Peyer's patch (tissue), 4 donors: ENCODE results near the gene CAPN5.

Source experiments
- POLR2A ChIP-seq, 2 donors: fragments of 450-650 bp; IDR thresholded peaks; one replicate each; pipeline ENCODE4 v1.5.1; 2017; ENCODE audit warnings: antibody characterized with exemption in 2 of 2, mild to moderate bottlenecking in 2 of 2, moderate library complexity in 2 of 2
- TF ChIP-seq, protein P1 (sequence below), 6 experiments: fragments of 450-650 bp in 4 of 6; fragments of 200-600 bp in 2 of 6; sonication (generic) in 1 of 6; IDR thresholded peaks; one replicate each; pipeline ENCODE4 v1.5.1; 2017 to 2019; ENCODE audit warnings: antibody characterized with exemption in 6 of 6, mild to moderate bottlenecking in 3 of 6, moderate library complexity in 1 of 6

GRCh38 chr11:77106321-77106720 lies 39.5 kb downstream of the CAPN5 start:
- TF ChIP-seq POLR2A (IDR thresholded peaks at IDR 0.05): no peak
- TF ChIP-seq, protein P1, sequence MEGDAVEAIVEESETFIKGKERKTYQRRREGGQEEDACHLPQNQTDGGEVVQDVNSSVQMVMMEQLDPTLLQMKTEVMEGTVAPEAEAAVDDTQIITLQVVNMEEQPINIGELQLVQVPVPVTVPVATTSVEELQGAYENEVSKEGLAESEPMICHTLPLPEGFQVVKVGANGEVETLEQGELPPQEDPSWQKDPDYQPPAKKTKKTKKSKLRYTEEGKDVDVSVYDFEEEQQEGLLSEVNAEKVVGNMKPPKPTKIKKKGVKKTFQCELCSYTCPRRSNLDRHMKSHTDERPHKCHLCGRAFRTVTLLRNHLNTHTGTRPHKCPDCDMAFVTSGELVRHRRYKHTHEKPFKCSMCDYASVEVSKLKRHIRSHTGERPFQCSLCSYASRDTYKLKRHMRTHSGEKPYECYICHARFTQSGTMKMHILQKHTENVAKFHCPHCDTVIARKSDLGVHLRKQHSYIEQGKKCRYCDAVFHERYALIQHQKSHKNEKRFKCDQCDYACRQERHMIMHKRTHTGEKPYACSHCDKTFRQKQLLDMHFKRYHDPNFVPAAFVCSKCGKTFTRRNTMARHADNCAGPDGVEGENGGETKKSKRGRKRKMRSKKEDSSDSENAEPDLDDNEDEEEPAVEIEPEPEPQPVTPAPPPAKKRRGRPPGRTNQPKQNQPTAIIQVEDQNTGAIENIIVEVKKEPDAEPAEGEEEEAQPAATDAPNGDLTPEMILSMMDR (IDR thresholded peaks at IDR 0.05): no peak
